ENCODE results near the gene NEMP1. TPM values are rescaled to one million over a fixed set of nuclear protein-coding genes. Genes with fewer than 3 reads are reported as not detected.
"Not testable (repeated sequence)": the region's sequence is repeated elsewhere in the genome, so short reads cannot be mapped to it uniquely, and the experiment has no call there.

The NEMP1 gene
- total RNA-seq, 2 donors from 2014 or later, result 2.3 to 5.2 TPM

- H3K9me3 ChIP-seq, result no peaks in the 10 kb centered on the region
- WGBS, 2 donors, result 92 to 100% methylated on average over 1 of the region's 1 CpG
- TF ChIP-seq, protein P1, sequence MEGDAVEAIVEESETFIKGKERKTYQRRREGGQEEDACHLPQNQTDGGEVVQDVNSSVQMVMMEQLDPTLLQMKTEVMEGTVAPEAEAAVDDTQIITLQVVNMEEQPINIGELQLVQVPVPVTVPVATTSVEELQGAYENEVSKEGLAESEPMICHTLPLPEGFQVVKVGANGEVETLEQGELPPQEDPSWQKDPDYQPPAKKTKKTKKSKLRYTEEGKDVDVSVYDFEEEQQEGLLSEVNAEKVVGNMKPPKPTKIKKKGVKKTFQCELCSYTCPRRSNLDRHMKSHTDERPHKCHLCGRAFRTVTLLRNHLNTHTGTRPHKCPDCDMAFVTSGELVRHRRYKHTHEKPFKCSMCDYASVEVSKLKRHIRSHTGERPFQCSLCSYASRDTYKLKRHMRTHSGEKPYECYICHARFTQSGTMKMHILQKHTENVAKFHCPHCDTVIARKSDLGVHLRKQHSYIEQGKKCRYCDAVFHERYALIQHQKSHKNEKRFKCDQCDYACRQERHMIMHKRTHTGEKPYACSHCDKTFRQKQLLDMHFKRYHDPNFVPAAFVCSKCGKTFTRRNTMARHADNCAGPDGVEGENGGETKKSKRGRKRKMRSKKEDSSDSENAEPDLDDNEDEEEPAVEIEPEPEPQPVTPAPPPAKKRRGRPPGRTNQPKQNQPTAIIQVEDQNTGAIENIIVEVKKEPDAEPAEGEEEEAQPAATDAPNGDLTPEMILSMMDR (IDR thresholded peaks at IDR 0.05), result no peak
- TF ChIP-seq POLR2A (IDR thresholded peaks at IDR 0.05), result no peak
- no peak for DNase-seq
- peaks cover 18% of the 10 kb centered on the region for H3K4me1 ChIP-seq
- H3K4me3 ChIP-seq, result no peak overlapping the region
- intact Hi-C loops (cut with DNase I), result no loop called here
- no peak for ATAC-seq
- no peaks in the 10 kb centered on the region for H3K36me3 ChIP-seq (replicated peaks in 1 of 2; ENCODE audit: insufficient read depth in 1 of 2, low read depth in 2 of 2)
- no peaks in the 10 kb centered on the region for H3K27me3 ChIP-seq
- no peak overlapping the region for H3K27ac ChIP-seq
These were observed 2.3 kb upstream of the NEMP1 start for GRCh38 chr12:57080855-57081254.

DNA sequence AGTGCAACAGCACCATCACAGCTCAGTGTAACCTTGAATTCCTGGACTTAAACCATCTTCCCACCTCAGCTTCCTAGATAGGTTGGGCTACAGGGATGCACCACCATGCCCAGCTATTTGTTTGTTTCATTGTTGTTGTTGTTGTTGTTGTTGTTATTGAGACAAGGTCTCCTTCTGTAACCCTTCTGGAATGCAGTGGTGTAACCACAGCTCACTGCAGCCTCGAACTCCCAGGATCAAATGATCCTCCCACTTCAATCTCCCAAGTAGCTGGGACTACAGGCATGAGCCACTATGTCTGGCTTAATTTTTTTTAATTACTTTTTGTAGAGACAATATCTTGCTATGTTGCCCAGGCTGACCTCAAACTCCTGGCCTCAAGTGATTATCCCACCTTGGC lies 1.2 kb upstream of the NEMP1 start:
- ATAC-seq (no peak), DNase-seq (no peak)
- Histone ChIP-seq H3K4me3 (no peak overlapping the region), H3K27me3 (no peaks in the 10 kb centered on the region), H3K27ac (no peak overlapping the region), H3K36me3 (replicated peaks in 1 of 2; ENCODE audit: insufficient read depth in 1 of 2, low read depth in 2 of 2) (no peaks in the 10 kb centered on the region), H3K9me3 (no peaks in the 10 kb centered on the region), H3K4me1 (peaks cover 14% of the 10 kb centered on the region)
- intact Hi-C loops (cut with DNase I), result no loop called here
- no peak for TF ChIP-seq POLR2A (IDR thresholded peaks at IDR 0.05)
- TF ChIP-seq, protein P1 (IDR thresholded peaks at IDR 0.05), result no peak
- 79 to 88% methylated on average over 1 of the region's 1 CpG for WGBS, 2 donors

DNA sequence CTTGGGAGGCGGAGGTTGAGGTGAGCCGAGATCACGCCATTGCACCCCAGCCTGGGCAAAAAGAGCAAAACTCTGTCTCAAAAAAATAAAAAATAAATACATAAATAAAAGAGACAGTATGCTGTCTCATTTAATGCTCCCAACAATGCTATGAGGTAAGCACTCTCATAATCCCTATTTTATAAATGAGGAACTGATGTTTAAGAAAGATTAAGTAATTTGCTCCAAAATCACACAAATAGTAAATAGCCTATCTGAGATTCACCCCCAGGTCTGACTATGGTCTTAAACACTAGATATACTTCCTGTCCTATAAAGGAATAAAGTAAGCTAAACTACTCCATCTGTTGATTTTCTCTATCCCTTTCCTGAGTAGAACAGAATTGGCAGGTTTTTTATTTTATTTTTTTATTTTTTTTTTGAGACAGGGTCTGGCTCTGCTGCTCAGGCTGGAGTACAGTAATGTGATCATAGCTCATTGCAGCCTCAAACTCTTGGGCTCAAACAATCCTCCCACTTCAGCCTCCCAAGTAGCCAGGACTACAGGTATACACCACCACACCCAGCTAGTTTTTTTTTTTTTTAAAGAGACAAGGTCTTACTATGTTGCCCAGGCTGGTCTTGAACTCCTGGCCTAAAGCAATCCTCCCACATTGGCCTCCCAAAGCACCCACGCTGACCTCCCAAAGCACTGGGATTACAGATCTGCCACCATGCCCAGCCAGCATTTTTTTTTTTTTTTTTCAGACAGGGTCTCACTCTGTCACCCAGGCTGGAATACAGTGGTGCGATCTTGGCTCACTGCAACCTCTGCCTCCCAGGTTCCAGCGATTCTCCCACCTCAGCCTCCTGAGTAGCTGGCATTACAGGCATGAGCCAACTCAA lies 4.8 kb downstream of the NEMP1 start:
- not testable (repeated sequence) for H3K4me3 ChIP-seq; H3K36me3 ChIP-seq (replicated peaks in 1 of 2; ENCODE audit: insufficient read depth in 1 of 2, low read depth in 2 of 2); ATAC-seq; H3K27ac ChIP-seq; H3K27me3 ChIP-seq; DNase-seq; H3K9me3 ChIP-seq
- intact Hi-C loops (cut with DNase I), result loop anchor here (5.0 kb wide), 1 partner anchor 33 kb away; no protein-coding TSS in a partner anchor
- 96 to 99% methylated on average over 6 of the region's 6 CpGs for WGBS, 2 donors
- H3K4me1 ChIP-seq, result peaks cover 16% of the 10 kb centered on the region

DNA sequence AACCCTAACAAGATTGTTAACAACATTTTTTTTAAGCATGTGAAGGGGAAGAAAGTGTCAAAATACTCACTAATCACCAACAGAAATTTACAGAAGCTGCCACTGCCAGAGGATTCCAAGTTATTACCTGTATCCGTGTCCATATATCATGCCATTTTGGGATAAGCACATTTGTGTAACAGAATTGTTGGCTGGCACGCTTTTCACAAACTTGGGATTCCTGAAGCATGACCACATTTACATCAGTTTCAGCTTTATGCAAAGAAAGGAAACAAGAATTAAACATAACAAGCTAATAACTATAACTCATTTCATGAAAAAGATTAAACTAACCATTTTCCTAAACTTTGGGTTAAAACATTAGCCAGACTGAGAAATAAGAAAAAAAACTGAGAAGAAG lies 5.9 kb downstream of the NEMP1 start:
- intact Hi-C loops (cut with DNase I), result loop anchor here (5.0 kb wide), 1 partner anchor 35 kb away; no protein-coding TSS in a partner anchor
- 81 to 84% methylated on average over 2 of the region's 2 CpGs for WGBS, 2 donors

DNA sequence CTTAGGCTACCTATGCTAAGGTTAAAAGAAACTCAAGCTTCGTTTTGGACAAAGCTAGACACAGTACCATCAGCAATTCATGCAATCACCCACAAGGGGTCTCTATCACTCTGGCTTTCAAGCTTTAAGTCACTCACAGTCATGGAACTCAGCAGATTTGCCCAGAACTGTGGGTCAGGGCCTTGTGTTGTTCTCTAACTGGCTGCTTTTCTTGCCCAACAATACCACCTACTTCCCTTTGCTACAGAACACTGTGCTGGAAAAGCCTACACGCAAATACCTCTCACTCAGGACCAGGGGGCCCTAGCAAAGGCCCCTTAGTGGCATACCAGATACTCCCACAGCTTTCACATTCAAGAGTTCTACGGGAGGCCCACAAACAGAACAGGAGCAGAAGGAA lies 9.1 kb downstream of the NEMP1 start:
- no peak for TF ChIP-seq POLR2A (IDR thresholded peaks at IDR 0.05)
- TF ChIP-seq, protein P1 (IDR thresholded peaks at IDR 0.05), result peak; percentile 70 to 96 (median 92)
- no peaks in the 10 kb centered on the region for H3K27me3 ChIP-seq
- H3K4me1 ChIP-seq, result peaks cover 7% of the 10 kb centered on the region
- WGBS, 2 donors, result 26 to 28% methylated on average over 3 of the region's 3 CpGs
- H3K9me3 ChIP-seq, result no peaks in the 10 kb centered on the region
- H3K36me3 ChIP-seq (replicated peaks in 1 of 2; ENCODE audit: insufficient read depth in 1 of 2, low read depth in 2 of 2), result peaks cover 0 to 3% of the 10 kb centered on the region in 2 donors
- DNase-seq (peak; percentile 69 to 88 (median 76)), ATAC-seq (peak; percentile 99)
- H3K4me3 ChIP-seq, result no peak overlapping the region
- peak overlapping the region in 3 of 4 donors; percentile 1 to 60 (median 24) for H3K27ac ChIP-seq
- intact Hi-C loops (cut with DNase I), result loop anchor here (5.0 kb wide), 2 partner anchors 48 to 123 kb away; no protein-coding TSS in a partner anchor

More for the DNA sequence above, 5.9 kb downstream of the NEMP1 start:
- H3K27me3 ChIP-seq, result no peaks in the 10 kb centered on the region
- no peak overlapping the region for H3K4me3 ChIP-seq
- ATAC-seq (no peak), DNase-seq (no peak)
- H3K36me3 ChIP-seq (replicated peaks in 1 of 2; ENCODE audit: insufficient read depth in 1 of 2, low read depth in 2 of 2), result peaks cover 0 to 3% of the 10 kb centered on the region in 2 donors
- no peaks in the 10 kb centered on the region for H3K9me3 ChIP-seq
- TF ChIP-seq, protein P1 (IDR thresholded peaks at IDR 0.05), result no peak
- TF ChIP-seq POLR2A (IDR thresholded peaks at IDR 0.05), result no peak
- H3K4me1 ChIP-seq, result peaks cover 9% of the 10 kb centered on the region
- no peak overlapping the region for H3K27ac ChIP-seq
